ENCODE results near the gene KNDC1. TPM values are rescaled to one million over a fixed set of nuclear protein-coding genes. Genes with fewer than 3 reads are reported as not detected.

KNDC1 gene
- total and polyA plus RNA-seq, 2 donors (not counting 3 experiments of a cell fraction or from before 2014, with no cell fraction given), result not detected

GRCh38 chr10:133176546-133176945 is 16.5 kb downstream of the KNDC1 start:
- no peaks in the 10 kb centered on the region for H3K9me1 ChIP-seq (replicated peaks; ENCODE audit: control insufficient read depth, extremely low read depth, insufficient read depth, low read length)
- H3K36me3 ChIP-seq (ENCODE audit: control insufficient read depth in 2 of 2, extremely low read depth in 1 of 2, insufficient read depth in 2 of 2, low read length in 2 of 2), result no peaks in the 10 kb centered on the region
- no peak overlapping the region for H3K4me3 ChIP-seq (replicated peaks in 1 of 3; ENCODE audit: insufficient read depth in 1 of 3, low read depth in 1 of 3, low read length in 3 of 3)
- no peaks in the 10 kb centered on the region for H3K27me3 ChIP-seq (ENCODE audit: control insufficient read depth in 2 of 2, insufficient read depth in 2 of 2, low read length in 2 of 2)
- CTCF ChIA-PET, result no interaction called here
- no peaks in the 10 kb centered on the region for H3K79me2 ChIP-seq (ENCODE audit: control insufficient read depth, insufficient read depth, low read length)
- no peak for TF ChIP-seq EZH2 (IDR thresholded peaks at IDR 0.05; ENCODE audit: borderline replicate concordance, low read depth, low read length, severe bottlenecking)
- TF ChIP-seq JUN (IDR thresholded peaks at IDR 0.05; ENCODE audit: borderline replicate concordance, insufficient read depth, insufficient read length, low read depth), result no peak
- H3K9me3 ChIP-seq (replicated peaks; ENCODE audit: control insufficient read depth, insufficient read depth, low read length), result peaks cover 4% of the 10 kb centered on the region
- intact Hi-C loops (cut with micrococcal nuclease) (no loop called here), dilution Hi-C loops (cut with MboI; ENCODE audit: extremely low pct_ligation_motif_present, low sequenced_read_pairs) (no loop called here)
- no peak overlapping the region for H3K4me2 ChIP-seq (ENCODE audit: insufficient read depth, low read length)
- FAIRE-seq (no peak), DNase-seq (ENCODE audit: low read depth, low spot score) (no peak)
- H4K20me1 ChIP-seq (replicated peaks; ENCODE audit: control insufficient read depth, extremely low read depth, insufficient read depth, low read length), result no peaks in the 10 kb centered on the region
- POLR2A ChIA-PET, result no interaction called here
- H3K27ac ChIP-seq (ENCODE audit: insufficient read depth, low read depth, low read length), result no peak overlapping the region
- no TSS peak for BruUV-seq (replicated peaks)
- no peak overlapping the region for H2AFZ ChIP-seq (ENCODE audit: low read depth, low read length)
- no peak overlapping the region for H3K9ac ChIP-seq (replicated peaks; ENCODE audit: extremely low read depth, insufficient read depth, low read length)
- H3K4me1 ChIP-seq (ENCODE audit: control insufficient read depth, extremely low read depth, insufficient read depth, low read length), result no peaks in the 10 kb centered on the region

GRCh38 chr10:133177380-133178157 is 17.6 kb downstream of the KNDC1 start:
- Histone ChIP-seq H3K27ac (ENCODE audit: insufficient read depth, low read depth, low read length) (no peak overlapping the region), H3K4me2 (ENCODE audit: insufficient read depth, low read length) (no peak overlapping the region), H3K36me3 (ENCODE audit: control insufficient read depth in 2 of 2, extremely low read depth in 1 of 2, insufficient read depth in 2 of 2, low read length in 2 of 2) (no peaks in the 10 kb centered on the region), H4K20me1 (replicated peaks; ENCODE audit: control insufficient read depth, extremely low read depth, insufficient read depth, low read length) (no peaks in the 10 kb centered on the region), H3K27me3 (ENCODE audit: control insufficient read depth in 2 of 2, insufficient read depth in 2 of 2, low read length in 2 of 2) (no peaks in the 10 kb centered on the region), H3K4me1 (ENCODE audit: control insufficient read depth, extremely low read depth, insufficient read depth, low read length) (no peaks in the 10 kb centered on the region), H3K4me3 (replicated peaks in 1 of 3; ENCODE audit: insufficient read depth in 1 of 3, low read depth in 1 of 3, low read length in 3 of 3) (no peak overlapping the region), H3K79me2 (ENCODE audit: control insufficient read depth, insufficient read depth, low read length) (no peaks in the 10 kb centered on the region), H3K9ac (replicated peaks; ENCODE audit: extremely low read depth, insufficient read depth, low read length) (no peak overlapping the region), H3K9me1 (replicated peaks; ENCODE audit: control insufficient read depth, extremely low read depth, insufficient read depth, low read length) (no peaks in the 10 kb centered on the region), H2AFZ (ENCODE audit: low read depth, low read length) (no peak overlapping the region), H3K9me3 (replicated peaks; ENCODE audit: control insufficient read depth, insufficient read depth, low read length) (peaks cover 4% of the 10 kb centered on the region)
- intact Hi-C loops (cut with micrococcal nuclease), result no loop called here
- POLR2A ChIA-PET, result no interaction called here
- FAIRE-seq, result no peak
- TF ChIP-seq, protein P1, sequence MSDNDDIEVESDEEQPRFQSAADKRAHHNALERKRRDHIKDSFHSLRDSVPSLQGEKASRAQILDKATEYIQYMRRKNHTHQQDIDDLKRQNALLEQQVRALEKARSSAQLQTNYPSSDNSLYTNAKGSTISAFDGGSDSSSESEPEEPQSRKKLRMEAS (IDR thresholded peaks at IDR 0.05; ENCODE audit: insufficient read depth, insufficient read length), result no peak
- TF ChIP-seq, protein P2, sequence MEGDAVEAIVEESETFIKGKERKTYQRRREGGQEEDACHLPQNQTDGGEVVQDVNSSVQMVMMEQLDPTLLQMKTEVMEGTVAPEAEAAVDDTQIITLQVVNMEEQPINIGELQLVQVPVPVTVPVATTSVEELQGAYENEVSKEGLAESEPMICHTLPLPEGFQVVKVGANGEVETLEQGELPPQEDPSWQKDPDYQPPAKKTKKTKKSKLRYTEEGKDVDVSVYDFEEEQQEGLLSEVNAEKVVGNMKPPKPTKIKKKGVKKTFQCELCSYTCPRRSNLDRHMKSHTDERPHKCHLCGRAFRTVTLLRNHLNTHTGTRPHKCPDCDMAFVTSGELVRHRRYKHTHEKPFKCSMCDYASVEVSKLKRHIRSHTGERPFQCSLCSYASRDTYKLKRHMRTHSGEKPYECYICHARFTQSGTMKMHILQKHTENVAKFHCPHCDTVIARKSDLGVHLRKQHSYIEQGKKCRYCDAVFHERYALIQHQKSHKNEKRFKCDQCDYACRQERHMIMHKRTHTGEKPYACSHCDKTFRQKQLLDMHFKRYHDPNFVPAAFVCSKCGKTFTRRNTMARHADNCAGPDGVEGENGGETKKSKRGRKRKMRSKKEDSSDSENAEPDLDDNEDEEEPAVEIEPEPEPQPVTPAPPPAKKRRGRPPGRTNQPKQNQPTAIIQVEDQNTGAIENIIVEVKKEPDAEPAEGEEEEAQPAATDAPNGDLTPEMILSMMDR (IDR thresholded peaks at IDR 0.05; ENCODE audit: extremely low read depth in 1 of 2, insufficient read depth in 1 of 2, low read depth in 1 of 2, low read length in 2 of 2), result no peak
- TF ChIP-seq EZH2 (IDR thresholded peaks at IDR 0.05; ENCODE audit: borderline replicate concordance, low read depth, low read length, severe bottlenecking) (no peak), GATA2 (IDR thresholded peaks at IDR 0.05; ENCODE audit: insufficient read depth, insufficient read length, low read depth, low read length) (no peak)
- DNase-seq (ENCODE audit: low read depth, low spot score), result no peak
- dilution Hi-C loops (cut with MboI; ENCODE audit: extremely low pct_ligation_motif_present, low sequenced_read_pairs), result no loop called here
- BruUV-seq (replicated peaks), result no TSS peak
- CTCF ChIA-PET, result no interaction called here
